Neural cell (in vitro differentiated cells): ENCODE data around the gene TBC1D9.

ENCODE experiments used
- CTCF ChIP-seq: fragments of 450-650 bp; IDR thresholded peaks from 2 replicates; pipeline ENCODE4 v1.5.1; 2014; ENCODE audit warnings: antibody characterized with exemption, mild to moderate bottlenecking, moderate library complexity; ENCODE audit not compliant: poor library complexity, severe bottlenecking
- EP300 ChIP-seq: fragments of 450-650 bp; conservative IDR thresholded peaks from 2 replicates; pipeline ENCODE4 v1.6.1; 2014; ENCODE audit warnings: antibody characterized with exemption, mild to moderate bottlenecking, moderate library complexity; ENCODE audit not compliant: poor library complexity, severe bottlenecking
- EZH2 ChIP-seq: fragments of 200-600, 300-800 bp; shearing (Covaris generic), sonication (generic); IDR thresholded peaks from 2 replicates; pipeline ENCODE4 v1.6.1; 2014; ENCODE audit warnings: antibody characterized with exemption, low read length, borderline replicate concordance, mild to moderate bottlenecking; ENCODE audit not compliant: insufficient read depth, poor library complexity, severe bottlenecking
- MXI1 ChIP-seq: fragments of 450-650 bp; conservative IDR thresholded peaks from 2 replicates; pipeline ENCODE4 v1.6.1; 2014; ENCODE audit warnings: antibody characterized with exemption, mild to moderate bottlenecking; ENCODE audit not compliant: poor library complexity, severe bottlenecking
- POLR2AphosphoS5 ChIP-seq: IDR thresholded peaks from 2 replicates; pipeline ENCODE4 v1.6.1; 2012
- RAD21 ChIP-seq: fragments of 450-650 bp; conservative IDR thresholded peaks from 2 replicates; pipeline ENCODE4 v1.6.1; 2014; ENCODE audit warnings: antibody characterized with exemption, mild to moderate bottlenecking, moderate library complexity
- SMC3 ChIP-seq: fragments of 450-650 bp; conservative IDR thresholded peaks from 2 replicates; pipeline ENCODE4 v1.6.1; 2014; ENCODE audit warnings: antibody characterized with exemption, mild to moderate bottlenecking, moderate library complexity; ENCODE audit not compliant: poor library complexity
- TF ChIP-seq, protein P1 (sequence below): IDR thresholded peaks from 2 replicates; pipeline ENCODE4 v1.6.1; 2012; ENCODE audit warnings: borderline replicate concordance

GRCh38 chr4:140756319-140757231 is at the start of gene TBC1D9:
- TF ChIP-seq CTCF: peak; percentile 49
- peak; percentile 35 for TF ChIP-seq MXI1
- TF ChIP-seq EZH2: no peak
- TF ChIP-seq EP300: no peak
- TF ChIP-seq, protein P1, sequence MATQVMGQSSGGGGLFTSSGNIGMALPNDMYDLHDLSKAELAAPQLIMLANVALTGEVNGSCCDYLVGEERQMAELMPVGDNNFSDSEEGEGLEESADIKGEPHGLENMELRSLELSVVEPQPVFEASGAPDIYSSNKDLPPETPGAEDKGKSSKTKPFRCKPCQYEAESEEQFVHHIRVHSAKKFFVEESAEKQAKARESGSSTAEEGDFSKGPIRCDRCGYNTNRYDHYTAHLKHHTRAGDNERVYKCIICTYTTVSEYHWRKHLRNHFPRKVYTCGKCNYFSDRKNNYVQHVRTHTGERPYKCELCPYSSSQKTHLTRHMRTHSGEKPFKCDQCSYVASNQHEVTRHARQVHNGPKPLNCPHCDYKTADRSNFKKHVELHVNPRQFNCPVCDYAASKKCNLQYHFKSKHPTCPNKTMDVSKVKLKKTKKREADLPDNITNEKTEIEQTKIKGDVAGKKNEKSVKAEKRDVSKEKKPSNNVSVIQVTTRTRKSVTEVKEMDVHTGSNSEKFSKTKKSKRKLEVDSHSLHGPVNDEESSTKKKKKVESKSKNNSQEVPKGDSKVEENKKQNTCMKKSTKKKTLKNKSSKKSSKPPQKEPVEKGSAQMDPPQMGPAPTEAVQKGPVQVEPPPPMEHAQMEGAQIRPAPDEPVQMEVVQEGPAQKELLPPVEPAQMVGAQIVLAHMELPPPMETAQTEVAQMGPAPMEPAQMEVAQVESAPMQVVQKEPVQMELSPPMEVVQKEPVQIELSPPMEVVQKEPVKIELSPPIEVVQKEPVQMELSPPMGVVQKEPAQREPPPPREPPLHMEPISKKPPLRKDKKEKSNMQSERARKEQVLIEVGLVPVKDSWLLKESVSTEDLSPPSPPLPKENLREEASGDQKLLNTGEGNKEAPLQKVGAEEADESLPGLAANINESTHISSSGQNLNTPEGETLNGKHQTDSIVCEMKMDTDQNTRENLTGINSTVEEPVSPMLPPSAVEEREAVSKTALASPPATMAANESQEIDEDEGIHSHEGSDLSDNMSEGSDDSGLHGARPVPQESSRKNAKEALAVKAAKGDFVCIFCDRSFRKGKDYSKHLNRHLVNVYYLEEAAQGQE: peak; percentile 97
- peak; percentile 36 for TF ChIP-seq RAD21
- peak; percentile 87 for TF ChIP-seq POLR2AphosphoS5
- TF ChIP-seq SMC3: no peak
